GM19035 (cell line): Measurements from ENCODE around the gene C1orf159.
"Not testable (repeated sequence)": the region's sequence is repeated elsewhere in the genome, so short reads cannot be mapped to it uniquely, and the experiment has no call there.

ENCODE experiments used
- ATAC-seq: cut with Tn5 transposase; IDR thresholded peaks from one replicate; pipeline ENCODE4 v1.9.1; 2021; ENCODE audit not compliant: unreplicated experiment

C1orf159 gene

DNA sequence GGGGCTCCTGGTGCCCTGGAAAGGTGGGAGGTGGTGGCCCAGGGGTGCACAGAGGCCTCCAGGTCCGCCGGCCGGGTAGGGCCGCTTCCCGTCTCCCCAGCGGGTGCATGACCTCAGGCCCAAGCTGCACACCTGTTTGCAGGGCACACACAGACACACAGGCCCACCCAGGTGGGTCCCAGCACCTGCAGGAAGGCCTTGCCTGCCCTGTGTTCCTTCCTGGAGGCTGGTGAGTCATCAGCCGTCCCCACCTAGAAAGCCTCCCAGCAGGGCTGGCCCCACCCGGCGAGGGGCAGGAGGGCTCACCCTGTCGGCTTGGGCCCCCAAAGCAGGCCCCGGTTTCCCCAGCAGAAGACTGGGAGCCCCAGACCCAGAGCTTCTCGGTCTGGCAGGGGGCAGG is 34.2 kb upstream of the C1orf159 start:
- ATAC-seq = no peak

DNA sequence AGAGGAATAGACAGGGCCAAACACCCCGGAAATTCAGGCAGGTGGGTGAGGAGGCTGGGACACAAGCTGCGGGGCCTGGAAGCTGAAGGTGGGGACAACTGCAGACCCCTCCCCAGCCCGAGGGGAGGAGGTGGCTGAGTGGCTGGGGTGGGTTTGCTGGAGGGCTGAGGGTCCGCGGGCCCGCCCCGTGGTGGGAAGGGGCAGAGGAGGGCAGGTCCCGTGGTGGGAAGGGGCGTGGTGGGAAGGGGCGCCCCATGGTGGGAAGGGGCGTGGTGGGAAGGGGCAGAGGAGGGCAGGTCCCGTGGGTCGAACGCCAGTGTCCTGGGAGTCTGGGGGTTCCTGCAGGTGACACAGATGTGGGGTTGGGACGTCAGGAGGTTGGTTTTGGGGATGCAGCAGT is 33.5 kb upstream of the C1orf159 start:
- no peak for ATAC-seq

DNA sequence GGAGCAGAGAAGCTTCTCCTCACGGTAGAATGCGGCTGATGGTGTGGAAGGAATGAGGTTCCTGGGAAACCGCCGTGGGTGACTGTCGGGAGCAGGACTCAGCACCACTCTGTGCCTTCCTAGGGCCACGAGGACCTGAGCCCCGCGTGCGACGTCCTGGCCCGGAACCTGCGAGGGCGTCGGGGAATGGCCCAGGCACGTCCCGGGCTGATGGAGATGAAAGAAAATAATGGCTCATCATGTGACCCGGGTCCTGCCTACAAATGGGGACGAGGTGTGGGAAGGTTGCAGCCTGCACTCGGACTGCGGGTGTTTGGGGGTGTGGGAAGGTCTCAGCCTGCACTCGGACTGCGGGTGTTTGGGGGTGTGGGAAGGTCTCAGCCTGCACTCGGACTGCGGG is 32.7 kb upstream of the C1orf159 start:
- ATAC-seq = no peak

DNA sequence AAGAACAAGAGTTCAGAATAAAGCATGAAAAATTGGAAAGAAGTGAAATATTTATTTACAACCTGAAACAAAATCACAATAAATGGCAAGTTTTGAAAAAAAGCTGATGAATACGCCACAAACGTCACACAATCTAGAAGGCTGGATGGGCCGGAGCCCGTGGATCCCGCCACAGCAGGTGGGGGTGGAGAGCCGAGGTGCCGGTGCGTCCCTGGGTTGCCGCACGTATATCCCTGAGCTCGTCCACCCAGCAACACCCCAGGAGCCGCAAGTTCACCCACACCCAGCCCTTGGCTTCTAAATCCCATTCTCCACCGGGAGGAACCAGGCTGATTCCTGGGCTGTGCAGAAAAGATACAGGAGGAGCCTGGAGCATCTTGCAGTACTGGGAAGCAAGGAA is 32.2 kb upstream of the C1orf159 start:
- ATAC-seq = no peak

DNA sequence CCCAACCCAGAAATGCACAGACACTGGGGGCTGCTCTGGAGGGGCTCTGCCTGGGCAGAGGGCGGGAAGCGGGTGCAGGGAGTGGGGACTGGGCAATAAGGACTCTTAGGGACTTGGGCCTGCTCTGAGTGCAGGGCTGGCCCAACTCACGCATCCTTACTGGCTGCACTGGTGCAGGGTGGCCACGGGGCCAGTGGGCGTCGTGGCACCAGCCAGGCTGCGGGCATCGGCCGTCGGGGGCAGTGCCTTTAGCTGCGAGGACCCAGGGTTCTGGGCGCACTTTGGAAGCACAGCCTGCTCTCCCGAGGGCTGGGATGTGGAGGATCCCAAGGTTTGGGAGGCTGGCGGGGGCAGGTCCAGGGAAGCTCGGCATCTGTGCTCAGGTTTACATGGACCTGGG is 30.7 kb upstream of the C1orf159 start:
- no peak for ATAC-seq

DNA sequence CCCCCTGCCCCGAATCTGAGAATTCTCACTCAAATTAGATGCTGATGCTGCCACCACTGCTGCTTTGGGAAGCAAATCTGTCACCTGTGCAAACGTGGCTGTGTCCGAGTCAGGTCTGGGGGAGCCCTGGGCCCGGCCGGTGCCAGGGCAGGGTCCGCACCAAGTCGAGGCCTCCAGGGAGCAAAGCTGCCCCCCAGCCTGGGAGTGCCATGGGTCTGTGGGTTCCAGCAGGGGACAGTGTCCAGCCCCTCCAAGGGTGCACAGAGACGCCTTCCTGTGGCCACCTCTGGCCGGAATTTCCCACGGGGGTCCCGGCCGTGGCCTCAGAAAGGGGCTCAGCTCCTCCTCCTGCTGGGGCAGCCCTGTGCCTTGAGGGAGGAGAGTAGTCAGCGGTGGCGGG is 30.1 kb upstream of the C1orf159 start:
- ATAC-seq = no peak

DNA sequence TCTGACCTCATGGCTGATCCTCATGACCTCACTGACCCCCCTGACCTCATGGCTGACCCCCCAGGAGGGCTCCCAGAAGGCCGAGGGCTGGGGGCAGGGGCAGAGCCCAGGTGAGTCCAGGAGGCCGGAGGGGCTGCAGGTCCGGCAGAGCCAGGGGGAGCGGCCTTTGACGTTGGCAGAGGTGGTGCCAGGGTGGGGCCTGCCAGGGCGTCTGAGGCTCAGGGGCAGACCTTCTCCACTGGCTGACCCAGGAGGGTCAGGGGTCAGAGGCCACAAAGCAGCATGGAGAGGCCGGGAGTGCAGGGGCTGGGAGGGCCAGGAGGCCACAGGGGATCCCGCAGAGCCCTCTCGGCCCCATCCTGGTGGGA is 29.6 kb upstream of the C1orf159 start:
- no peak for ATAC-seq

DNA sequence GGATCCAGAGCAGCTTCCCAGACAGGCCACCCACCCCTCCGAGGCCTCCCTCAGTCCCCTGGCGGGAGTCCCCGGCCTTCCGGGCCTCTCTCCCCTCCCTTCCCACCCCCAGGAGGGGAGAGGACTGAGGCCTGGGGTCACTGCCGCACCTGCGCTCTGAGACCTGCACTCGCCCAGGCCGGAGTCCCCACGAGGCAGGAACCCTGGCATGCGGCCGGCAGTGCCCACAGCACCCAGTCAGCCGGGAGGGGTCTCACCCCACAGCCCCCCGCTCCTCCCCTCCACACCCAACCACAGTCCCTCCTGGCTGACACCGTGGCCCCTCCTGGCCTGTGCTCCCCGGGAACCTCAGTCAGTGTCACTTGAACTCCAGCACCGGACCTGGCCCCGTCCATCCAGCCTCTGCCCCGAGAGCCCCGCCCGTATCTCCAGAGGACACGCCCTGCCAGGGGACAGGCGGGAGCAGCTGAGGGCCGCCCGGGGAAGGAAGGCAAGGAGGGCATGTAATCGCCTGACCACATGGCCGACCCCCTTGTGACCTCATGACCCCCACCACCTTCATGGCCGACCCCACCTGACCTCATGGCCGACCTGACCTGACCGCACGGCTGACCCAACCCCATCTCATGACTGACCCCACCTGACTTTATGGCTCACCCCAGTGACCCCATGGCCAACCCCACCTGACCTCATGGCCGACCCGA is 29.1 kb upstream of the C1orf159 start:
- ATAC-seq = no peak

DNA sequence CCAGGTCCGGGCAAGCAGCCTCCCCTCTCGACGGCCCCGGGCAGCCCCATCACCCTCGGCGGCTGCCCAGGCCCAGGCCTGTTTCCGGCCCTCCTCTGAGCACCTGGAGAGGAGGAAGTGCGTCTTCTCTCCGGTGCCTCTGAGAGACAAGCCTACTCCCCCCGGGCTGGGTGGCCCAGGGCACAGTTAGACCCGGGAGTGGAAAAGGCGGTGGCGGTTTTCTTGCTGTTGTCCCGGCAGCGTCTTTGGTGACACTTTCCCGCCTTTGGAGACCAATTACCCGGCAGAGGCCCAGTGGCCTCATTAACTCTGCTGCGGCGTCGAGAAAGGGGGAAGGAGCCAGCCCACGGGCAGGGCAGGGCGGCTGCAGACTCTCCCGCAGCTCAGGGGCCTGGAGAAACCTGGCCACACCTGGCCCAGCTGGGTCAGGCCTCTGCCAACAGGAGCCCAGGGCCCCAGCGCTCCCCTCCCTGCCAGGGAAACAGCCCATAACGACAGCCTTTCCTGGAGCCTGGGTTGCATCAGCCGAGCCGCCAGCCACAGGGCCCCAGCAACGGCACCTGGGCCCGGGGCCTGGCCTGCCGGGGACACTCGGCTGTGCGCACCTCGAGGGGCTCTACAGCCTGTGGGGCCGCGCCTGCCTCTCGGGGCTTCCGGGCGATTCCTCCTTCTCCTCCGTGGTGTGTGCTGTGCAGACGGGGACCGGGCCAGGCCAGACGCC is 28.4 kb upstream of the C1orf159 start:
- no peak for ATAC-seq

DNA sequence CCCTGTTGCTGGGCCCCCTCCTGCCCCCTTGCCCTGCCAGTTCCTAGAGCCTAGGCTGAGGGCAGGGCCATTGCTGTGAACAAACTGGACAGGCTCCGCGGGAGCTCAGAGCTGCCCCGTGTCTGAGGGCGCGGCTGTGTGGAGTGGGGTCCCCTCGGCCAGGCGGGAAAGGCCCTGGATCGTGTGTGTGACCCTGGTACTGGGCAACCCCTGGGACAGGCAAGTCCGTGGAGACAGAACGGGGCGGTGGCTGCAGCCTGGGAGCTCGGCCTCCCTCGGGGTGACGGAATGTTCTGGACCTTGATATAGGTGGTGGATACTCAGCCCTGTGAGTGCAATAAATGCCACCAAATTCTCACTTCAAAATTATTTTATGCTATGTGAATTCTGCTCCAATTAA is 27.7 kb upstream of the C1orf159 start:
- no peak for ATAC-seq

DNA sequence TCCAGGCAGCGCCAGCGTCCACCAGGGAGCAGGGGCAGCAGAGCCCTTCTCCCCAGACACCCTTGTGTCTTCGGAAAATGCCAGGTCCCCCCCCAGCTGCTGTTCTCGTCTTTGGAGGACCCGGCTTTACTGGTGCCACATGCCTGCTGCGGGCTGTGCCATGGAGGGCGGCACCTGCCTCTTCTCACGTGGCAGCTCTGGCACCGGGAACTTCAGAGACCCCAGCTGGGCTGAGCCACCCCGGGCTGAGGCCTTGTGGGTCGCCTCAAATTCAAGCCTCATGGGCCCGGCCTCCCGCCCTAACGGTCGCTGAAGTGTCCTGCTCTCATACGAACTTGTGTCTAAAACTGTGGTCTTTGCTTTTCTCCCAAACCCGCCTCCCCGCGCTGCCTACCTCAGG is 27.0 kb upstream of the C1orf159 start:
- ATAC-seq = no peak

DNA sequence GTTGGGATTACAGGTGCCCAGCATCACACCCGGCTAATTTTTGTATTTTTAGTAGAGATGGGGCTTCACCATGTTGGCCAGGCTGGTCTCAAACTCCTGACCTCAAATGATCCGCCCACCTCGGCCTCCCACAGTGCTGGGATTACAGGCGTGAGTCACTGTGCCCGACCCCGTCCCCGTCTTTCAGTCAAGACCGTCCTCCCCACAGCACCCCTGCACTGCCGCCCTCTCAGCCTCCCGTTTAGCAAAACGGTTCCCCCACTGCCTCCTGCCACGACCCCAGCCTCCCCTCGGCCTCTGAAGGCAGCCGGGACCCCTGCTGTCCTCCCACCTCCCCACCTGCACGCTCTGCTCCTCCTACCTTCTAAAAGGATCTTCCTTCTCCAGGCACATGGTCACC is 26.5 kb upstream of the C1orf159 start:
- not testable (repeated sequence) for ATAC-seq

DNA sequence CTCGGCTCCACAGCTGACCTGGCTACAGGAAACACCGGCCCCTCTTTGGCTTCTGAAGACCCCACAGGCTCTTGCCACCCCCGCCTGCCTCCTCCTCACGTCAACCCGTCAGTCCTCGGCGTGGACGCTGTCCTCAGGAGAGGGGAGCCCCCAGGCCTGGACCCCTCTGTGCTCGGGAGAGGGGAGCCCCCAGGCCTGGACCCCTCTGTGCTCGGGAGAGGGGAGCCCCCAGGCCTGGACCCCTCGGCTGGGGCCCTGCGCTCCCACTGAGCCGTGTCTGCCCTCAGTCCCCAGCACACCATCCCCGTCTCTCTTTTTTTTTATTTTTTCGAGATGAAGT is 26.0 kb upstream of the C1orf159 start:
- ATAC-seq = no peak

DNA sequence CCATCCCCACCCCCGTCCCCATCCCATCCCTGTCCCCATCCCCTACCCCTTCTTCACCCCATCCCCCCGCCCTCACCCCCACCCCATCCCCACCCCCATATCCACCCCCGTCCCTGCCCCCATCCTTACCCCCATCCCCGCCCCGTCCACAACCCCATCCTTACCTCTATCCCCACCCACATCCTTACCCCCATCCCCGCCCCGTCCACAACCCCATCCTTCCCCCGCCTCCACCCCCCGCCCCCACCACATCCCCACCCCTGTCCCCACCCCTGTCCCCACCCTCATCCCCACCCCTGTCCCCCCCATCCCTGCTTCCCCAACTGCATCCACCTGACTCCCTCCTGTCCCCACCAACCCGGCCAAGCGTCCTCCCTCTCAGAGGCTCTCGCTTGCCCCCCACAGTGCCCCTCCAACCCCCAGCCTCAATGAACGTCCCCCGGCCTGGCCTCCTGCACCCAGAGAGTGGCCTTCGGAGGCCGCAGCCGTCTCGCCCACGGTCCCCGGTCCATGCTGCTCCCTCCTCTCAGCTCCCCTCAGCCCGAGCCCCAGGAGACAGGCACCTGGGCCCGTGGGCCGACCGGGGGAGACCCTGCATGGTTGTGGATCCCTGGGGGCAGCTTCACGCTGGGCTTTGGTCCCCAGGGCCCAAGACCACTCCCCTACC is 25.5 kb upstream of the C1orf159 start:
- ATAC-seq = no peak

DNA sequence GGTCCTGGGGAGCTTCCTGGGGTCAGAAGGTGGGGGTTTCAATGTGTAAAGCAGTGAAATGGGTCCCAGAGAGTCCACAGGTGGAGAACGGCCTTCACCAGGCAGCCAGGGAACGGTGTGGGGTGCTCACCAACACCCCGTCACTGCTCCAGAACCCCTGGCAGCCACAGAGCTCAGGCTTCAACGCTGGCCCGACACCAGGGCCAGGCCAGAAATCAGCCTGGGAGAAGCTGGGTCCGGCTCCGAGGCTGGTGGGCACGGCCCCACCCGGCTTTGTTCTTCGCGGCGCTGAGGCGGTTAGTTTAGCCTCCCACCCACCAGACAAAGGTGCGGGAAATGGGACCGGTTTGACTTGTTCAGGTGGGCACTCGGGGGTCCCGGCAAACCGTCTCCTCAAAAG is 24.8 kb upstream of the C1orf159 start:
- no peak for ATAC-seq

DNA sequence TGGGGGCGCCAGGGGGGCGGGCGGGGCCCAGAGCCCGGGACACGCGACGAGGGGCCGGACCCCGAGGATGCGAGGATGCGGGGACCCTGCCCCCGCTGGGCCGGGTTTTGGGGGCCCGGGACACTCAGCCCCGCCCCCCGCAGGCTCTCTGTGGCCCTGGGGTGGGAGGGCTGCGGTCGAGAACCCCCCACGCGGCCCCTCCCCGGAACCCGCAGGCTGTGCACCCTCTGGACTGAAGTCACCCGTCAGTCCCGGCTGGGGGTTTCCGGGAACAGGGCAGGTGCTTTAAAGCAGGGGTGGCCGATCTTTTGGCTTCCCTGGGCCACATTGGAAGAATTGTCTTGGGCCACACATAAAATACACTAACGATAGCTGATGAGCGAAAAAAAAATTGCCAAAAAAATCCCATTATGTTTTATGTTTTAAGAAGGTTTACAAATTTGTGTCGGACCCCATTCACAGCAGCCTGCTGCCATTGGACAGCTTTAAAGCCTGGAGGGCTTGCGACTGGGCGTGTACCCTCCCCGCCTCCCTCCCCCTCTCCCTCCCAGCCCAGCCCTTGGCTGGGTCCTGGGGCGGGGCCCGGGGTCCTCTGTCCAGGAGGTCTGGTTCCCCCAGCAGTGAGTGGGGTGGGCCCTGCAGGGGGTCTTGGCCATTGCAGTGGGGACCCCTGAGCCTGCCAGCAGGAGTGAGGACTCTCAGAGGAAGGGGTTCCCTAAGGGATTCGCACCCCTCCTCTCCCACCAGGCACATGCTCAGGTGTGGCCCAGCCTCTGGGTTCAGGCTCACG is 21.6 kb upstream of the C1orf159 start:
- ATAC-seq = no peak

DNA sequence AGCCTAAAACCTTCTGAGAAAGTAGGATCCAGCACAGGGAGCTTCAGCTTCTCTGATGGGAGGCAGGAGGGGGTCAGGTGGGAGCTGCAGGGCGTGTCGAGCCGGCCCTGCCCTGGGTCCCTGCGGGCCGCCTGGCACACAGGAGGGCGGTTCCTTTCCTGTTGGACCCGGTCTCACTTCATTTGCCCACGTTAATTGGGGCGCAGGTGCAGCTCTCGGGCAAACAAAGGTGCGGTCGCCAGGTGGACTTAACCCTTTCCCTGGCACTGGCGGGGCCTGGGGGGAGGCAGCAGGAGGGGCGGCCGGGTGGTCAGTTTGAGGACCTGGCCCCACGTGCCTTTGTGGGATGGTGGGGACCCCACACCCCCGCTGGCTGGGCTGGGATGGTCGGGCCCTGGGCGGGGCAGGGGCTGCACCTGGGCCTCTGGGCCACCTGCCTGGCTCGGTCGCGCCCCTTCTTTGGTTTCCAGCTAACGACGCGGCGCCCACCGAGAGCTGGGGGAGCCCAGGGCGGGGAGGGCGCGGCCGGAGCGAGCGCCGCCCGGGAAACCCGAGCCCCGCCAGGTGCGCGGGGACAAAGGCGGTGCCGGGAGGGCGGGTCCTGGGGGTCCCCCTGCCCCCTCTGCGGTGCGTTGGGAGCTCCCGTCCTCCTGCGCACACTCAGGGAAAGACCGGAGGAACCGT is 20.8 kb upstream of the C1orf159 start:
- no peak for ATAC-seq

DNA sequence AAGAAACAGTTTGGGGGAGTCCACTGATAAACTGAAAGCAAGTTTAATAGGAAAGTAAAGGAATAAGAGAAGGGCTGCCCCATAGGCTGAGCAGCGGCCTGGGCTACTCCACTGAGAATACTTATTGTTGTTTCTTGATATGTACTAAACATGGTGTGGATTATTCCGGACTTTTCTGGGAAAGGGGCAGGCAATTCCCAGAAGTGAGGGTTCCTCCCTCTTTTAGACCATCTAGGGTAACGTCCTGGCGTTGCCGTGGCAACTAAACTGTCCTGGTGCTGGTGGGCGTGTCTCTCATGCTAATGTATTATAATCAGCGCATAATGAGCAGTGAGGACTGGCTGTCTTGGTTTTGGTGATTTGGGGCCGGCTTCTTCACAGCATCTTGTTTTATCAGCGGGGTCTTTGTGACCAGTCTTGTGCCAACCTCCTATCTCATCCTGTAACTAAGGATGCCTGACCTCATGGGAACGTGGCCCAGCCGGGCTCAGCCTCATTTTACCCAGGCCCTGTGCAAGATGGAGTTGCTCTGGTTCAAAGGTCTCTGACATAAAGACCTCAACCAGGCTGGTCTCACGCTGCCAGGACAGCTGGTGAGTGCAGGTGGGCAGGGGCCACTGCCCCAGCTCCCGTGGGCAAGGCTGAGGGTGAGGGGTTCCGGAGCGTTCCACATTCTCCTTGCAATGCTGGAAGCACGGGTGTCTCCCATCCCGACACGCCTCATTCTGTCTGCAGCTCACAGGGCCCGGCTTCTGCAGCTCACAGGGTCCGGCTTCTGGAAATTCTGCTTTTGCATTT is 19.6 kb upstream of the C1orf159 start:
- ATAC-seq = no peak

DNA sequence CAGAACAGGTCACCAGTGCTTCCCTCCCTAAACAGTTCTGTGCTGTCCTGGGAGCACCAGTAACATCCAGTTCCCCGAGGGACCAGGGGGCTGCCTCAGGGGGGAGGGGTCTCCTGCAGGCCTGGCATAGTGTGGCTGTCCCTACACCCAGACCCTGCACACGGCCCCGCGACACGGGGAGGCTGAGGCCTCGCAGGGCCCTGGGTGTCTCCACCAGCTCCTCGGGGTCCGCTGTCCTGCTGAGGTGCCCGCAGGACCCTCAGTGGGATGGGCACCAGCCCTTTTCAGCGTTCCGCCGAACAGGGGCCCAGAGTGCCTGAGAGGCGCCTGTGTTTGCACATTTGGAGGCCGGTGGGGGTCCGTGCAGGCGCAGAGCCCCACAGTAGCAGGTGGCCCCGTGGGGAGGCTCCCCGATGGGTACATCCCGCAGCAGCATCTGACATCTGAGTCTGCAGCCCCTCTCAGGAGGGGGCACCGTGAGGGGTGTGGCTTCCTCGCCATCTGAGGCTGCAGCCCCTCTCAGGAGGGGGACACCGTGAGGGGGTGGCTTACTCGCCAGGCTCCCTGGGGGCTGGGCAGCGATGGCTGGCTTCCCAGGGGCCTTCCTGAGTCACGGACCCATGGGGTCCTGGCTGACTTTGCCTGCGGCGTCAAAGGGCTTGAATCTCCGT is 18.5 kb upstream of the C1orf159 start:
- ATAC-seq = no peak
